HG02885 (cell line): ENCODE measurements around the gene SDK2.

ENCODE experiments used
- ATAC-seq: cut with Tn5 transposase; IDR thresholded peaks from one replicate; pipeline ENCODE4 v1.9.1; 2021; ENCODE audit warnings: mild to moderate bottlenecking; ENCODE audit not compliant: unreplicated experiment, poor library complexity

The SDK2 gene

DNA sequence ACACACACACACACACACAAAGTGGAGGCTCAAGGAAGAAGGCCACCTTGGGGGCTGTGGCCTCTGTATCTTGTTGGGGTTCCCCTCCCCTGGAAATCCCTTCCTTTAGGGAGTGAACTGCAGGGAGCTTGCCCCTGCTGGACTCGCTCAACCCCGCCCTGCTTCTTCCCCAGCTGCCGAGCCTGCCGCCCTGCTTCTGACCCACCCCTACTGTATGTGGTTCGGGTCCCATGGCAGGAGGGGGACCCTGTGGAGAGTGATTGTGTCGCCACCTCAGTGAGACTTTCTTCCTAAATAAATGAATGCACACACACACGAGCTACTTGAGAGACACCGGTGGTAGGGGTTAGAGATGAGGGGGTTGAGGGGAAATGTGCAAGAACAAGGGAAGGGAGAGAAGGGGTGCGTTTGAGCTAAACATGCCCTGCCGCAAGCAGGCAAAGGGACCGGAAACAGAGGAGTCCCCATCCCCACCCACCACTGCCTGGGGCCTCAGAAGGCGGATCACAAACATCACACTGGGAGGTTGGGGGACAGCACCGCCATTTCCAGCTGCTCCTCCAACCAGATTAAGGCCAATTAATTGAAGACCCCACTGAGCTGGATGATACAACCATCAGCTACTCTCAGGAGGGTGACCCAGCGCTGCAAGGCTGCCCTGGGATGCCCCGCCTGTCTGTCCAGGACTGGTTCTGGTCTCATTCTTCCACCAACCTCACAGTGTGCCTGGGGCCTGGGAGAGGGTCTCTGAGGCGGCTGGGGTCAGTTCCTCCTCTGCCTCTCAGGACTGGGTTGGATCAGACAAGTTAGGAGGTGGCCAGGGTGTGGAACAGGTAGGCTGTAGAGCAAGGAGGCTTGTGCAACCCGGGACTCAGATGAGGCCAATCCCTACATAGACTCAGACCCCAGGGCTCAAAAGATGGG is 98.9 kb downstream of the SDK2 start:
- no peak for ATAC-seq

DNA sequence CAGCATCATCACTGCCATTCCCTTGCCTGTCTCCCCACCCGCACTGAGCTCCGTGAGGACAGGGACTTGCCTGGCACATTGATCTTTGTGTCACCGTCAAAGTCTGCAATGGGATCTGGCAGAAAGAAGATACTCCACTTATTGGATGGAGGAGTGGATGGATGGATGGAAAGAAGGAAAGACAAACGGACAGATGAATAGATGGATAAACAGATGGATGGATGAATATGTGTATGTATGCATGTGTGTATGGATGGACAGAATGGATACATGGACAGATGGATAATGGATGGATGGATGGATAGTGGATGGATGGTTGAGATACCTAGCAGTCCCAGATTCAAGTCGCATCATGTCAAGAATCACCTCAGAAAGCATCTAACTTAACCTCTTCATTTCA is 99.9 kb downstream of the SDK2 start:
- no peak for ATAC-seq

DNA sequence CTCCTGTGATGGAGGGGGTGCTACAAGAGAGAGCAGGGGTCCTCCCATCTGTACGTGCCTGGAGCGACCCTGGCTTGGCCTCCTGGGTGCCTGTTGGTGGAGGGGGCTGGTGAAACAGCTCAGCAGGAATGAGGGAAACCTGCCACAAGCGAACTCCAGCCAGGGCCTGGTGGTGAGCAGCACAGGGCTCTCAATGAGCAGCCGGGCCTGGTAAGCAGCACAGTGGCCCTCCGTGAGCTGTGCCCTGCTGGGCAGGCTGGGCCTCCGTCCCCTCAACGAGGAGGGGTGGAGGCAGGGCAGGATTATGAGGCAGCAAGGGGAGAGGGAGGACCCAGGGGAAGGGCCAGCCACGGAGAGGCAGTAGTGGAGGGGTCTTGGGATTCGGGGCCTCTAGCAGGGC is 101.9 kb downstream of the SDK2 start:
- ATAC-seq, result no peak

DNA sequence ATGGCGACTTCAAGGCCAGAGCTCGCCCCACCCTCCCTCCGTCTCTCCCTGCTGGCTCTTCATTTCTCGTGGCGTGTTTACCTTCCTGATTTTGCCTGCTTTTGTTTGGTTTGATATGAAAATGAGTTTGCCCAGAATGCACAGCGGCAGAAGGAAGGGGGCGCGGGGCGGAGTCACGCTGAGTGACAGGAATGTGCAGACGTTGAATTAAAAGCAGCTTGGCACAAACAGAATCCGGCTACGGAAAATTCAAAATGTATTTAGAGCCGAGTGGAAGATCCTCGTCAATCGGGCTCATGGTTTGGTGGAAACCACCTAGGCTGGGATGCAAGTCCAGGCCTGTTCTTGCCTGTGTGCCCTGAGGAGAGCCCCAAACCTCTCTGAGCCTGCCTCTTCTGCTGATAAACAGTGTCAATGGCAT is 102.7 kb downstream of the SDK2 start:
- no peak for ATAC-seq

DNA sequence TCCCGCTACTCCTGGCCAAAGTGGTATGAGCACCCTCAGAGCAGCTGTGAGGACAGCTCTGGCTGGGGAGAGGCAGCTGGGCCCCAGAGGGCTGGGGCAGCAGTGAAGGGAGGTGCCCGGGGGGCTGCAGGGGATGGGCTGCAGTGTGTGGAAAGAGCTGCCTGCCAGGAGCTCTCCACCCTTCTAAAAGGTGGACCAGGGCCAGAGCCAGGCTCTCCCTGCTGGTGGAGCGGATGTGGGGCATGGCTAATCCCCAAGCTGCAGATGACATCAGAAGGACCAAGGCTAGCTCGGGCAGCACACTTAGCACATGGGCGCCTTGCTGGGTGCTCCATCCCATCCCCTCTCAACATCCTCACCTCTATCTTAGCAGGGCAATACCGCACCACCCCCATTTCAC is 103.1 kb downstream of the SDK2 start:
- no peak for ATAC-seq

DNA sequence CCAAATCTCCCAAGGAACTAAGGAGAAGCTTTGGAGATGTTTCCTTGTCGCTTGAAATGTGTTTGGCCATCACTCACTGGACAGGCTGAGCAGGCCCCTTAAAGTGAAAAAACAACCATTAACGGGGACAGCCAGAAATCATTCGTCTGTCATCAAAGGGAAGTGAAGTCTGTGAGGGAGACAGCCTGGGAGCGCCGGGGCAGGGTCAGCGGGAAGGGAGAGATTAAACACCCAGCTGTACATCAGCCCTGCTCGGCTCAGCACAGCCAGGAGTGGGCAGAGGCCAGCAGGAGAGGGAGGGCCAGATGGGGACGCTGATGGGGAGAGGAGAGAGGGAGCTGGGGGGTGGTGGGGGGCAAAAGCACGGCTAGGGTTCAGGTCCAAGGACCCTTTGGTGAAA is 105.1 kb downstream of the SDK2 start:
- ATAC-seq, result no peak

DNA sequence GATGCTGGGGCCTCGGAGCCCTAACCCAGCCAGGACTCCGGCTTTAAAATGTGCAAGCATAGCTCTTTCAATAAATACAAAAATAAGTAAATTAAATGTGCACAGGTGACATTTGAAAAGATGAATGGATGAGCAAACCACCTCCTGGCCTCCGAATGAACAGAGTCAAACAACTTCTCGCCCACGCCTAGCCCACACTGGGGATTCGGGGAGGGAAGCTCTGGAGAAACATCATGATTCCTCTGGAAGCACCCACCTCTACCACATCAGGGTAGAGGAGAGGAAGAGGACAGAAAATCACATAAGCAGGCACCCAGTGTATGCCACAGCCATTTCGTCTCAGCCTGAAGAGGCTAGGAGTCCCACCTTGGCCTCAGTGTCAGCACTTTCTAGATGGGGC is 105.8 kb downstream of the SDK2 start:
- no peak for ATAC-seq

DNA sequence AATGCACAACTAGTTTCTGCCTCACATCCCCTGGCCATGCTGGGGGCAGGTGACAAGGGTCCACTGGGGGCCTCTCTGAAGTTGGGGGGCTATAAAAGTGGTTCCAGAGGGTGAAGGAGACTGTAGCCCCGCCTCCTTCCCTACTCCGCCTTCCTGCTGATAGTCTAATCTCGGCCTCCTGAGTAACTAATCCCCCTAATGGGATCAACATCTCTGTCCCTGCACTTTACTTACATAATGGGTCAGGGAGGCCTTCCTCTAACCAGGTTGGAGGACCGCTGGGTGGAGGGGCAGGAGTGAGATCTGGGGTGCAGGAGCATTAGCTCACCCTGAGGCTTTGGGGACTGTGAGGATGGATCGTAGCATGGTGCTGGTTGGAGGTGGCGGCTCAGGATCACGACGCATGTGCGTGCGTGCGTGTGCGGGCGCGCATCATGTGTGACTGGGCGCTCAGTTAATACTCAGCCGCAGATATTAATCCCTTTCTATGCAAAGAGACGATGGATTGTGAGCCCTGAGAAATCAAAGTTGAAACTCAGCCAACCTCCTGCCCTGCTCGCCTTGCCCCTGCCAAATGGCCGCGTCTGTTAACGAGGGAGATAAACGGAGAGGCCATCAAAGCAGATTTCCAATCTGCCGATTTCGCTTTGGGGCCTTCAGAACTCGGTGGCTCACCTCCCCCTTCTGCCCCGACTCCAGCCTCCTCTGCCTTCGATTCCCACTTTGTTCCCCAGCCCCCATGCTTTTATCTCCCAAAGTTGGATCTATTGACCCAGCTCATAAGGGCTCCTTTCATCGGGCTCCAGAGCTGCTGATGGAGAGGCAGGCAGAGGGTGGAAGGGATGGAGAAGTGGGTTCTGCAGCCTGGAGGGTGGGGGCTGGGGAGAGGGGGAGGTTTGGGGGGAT is 107.3 kb downstream of the SDK2 start:
- ATAC-seq, result no peak

DNA sequence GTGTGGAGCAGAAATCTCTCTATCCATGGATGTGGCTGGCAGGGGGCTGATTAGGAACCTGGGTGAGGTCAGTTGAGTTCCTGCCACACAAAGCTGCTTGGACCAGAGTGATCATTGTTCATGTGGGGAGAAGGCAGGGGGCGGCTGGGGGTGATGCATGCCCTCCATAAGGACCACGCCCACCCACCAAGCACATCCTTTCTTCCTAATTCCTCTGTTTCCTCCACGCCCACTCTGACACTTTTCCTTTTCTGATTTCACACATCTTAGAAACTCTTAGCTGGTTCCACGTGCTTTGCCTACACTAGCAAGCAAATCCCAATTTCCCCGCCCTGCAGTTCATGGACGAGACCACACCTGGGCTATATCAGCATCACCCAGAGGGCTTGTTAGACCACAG is 108.5 kb downstream of the SDK2 start:
- no peak for ATAC-seq

DNA sequence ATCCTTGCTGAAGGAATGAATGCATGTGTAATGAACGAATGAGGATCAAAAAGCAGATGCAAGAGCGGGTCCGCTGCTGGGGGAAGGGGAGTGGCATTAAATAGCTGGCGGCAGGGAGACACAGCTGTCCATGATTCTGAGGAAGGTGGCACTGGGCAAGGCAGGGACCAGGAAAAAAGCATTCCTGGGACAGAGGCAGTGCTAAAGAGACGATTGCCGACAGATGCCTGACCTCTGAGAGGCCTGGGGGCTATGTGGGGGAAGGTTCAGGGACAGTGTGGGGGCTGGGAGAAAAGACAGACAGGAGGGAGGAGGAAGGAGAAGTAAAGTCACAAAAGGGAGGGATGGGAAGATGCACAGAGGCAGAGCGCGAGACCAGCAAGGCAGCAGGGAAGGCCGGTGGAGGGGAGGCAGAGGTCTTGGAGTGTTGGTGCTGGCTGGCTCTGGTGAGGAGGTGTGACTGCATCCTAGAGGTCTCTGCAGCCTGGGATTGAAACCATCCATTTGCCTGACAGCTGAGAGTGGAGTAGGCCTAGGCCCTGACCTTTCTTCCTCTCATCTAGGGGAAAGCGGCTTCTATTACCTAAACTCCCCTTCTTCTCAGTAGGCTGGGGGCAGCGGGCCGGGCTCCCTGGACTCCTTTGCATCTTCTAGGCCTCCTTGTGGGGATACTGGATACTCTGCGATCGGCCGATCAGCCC is 109.9 kb downstream of the SDK2 start:
- no peak for ATAC-seq

DNA sequence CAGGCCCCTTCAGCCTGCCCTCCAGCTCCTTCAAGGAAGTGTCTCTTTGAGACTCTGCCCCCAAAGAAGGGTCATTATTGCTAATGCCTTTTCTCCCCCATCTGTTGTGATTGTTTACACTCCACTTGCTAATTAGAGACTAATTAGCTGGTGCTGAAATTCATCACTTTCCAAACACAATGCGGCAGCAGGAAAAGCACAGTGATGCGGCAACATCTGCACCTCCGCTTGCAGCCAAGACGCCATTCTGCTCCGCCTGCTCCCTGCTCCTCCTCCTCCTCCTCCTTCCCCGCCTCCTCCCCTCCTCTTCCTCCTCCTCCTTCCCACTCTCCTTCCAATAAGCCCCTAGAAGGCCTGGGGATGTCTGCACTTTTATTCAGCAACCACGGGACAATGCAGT is 110.5 kb downstream of the SDK2 start:
- ATAC-seq, result no peak

DNA sequence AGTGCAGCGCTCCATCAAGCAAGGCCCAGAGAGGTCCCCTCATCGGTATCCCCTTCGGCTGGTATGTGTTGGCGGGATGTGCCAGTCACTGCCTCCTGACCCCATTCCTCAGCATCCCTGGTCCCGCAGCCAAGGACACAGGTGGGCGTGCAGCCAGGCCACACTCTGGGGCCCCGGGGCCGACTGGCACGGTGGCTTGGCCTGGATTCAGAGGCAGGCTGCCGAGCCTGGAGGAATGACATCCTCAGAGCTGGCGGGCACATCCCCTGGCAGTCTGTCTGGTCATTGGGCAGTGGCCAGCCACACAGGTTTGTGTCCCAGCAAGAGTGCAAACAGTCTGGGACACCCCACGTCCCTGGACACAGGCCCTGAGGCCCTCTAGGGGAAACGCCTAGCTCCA is 111.1 kb downstream of the SDK2 start:
- no peak for ATAC-seq

DNA sequence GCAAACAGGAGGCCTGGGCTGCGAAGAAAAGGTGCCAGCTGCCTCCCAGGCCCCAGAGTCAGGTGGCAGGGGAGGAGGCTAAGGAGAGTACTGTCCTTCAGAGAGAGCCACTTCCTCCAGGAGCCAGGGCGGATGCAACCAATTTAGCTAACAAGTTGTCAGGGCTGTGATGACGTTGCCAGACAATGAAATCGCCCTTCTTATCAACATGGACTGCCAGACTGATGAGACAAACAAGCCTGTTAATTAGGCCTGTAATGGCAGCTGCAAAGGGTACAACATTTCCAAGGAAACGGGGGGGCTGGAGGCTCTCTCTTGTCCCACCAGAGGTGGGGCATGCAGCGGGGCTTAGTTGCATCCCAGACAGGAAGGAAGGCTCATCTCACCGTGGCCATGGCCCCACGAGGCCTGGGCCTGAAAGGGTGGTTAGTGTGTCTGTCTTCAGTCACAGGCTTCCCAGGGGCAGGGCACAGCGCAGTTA is 111.8 kb downstream of the SDK2 start:
- no peak for ATAC-seq

DNA sequence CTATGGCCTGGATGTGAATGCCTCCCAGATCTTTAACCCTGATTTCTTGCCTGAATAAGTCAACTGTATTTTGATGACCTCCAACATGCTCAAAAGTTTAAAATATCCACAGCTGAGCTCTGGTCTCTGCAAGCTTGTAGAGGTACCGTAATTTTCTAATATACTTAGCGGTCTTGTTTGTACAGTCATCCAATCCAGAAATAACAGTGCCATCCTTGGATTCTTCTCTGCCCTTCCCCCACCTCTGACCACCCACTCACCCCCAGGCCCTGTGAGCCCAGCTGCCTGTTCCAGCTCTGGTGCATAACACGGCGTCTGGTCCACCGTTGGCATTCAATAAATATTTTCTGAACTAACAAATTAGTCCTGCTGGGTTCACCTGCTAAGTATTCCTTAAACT is 113.1 kb downstream of the SDK2 start:
- no peak for ATAC-seq

DNA sequence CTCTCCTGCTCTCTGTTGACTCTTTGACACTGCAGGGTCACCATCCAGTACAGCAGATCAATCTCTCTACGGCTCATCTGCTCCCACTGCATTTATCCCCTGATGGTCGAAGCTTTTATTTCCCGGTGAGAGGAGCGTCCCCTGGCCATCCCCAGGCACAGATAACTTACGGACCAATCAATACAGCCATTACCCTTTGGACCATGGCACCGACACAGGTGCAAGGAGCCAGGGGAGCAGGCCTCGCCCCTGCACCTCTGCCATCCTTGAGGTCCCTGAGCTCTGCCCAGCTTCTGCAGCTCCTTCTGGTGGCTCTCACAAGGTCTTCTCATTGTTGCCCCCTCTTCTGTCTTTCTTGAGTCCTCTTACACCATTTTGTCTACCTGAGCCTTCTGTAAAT is 115.6 kb downstream of the SDK2 start:
- no peak for ATAC-seq

DNA sequence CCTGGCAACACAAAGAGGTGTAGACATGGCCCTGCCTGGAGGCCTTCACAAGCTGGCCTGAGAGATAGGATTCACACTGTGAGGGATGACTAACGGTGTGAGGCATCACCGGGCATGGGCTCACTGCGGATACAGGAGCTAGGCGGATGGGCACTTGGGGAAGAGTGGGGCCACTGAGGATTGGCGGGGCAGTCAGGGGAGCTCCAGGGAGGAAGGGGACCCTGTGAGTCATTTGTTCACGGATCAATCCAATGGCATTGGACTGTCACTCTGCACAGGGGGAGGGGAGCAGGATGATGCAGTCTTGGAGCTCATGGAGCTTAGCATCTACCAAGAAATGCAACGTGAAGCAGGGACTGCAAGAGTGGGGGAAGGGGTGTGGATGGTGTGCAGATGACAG is 117.3 kb downstream of the SDK2 start:
- ATAC-seq, result no peak

DNA sequence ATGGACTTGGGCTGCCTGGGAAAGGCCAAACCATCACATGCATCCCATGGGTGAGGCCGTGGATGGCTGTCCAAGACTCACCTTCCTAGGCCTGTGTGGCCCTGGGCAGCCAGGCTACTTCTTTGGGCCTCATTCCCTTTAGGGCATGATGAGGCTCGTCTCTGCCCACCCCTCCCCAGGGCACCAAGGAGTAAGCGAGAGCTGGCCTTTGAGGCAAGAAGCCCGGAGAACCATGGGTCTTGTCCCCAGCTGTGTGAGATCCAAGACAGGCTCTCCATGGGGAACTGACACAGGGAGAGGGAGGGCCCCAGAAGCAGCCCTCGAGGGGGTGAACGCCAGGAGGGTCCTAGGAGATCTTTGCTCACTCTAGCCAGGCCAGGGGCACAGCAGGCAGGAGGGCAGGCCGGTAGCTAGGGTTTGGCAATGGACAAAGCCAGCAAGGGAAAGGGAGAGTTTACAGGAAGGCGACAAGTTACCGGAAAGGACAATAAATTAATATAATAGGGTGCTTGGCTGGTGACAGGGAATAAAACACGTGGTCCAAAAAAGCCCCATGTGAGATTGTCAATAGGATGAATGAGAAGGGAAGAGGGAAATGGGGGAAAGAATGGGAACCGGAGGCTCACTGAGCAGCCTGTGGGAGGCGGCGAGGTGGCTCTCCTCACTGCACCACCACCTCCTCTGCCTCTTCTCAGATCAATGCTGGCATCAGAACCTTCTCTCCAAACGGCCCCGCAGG is 119.1 kb downstream of the SDK2 start:
- no peak for ATAC-seq

DNA sequence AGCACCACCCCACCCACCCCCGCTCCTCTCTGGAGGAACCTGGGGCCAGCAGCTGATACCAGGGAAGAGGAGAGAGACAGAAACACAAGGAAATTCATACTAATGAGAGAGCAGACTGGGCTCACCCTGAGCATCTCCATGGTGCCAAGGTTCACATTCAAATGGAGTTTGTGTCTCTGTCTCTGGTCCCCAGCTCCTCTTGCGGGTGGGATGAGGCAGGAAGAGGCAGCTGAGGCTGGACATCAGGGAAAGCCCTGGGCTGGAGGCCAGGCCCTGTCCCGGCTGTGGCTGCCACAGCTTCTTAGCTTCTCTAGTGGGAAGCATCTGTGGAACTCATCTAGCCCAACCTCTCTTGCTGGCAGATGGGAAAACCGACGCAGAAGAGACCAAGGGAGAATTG is 121.5 kb downstream of the SDK2 start:
- ATAC-seq, result no peak

DNA sequence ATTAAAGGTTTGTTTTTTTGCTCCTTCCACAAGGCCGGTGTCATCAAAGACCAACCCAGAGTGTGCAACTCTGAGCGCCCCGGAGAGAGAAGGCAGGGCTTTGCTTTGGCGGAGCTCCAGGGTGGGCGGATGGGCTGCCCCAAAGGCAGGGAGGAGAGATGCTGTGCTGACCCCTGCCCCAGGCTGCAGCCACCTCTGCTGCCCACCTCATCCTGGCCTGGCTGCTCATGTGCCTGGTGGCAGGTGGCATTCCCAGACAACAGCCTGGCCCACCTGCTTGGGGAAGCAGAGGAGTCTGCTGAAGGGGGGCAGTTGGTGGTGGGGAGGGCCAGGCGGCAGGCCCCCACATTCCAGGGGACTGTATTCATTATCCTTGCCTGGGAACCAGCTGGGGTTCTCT is 122.1 kb downstream of the SDK2 start:
- no peak for ATAC-seq

DNA sequence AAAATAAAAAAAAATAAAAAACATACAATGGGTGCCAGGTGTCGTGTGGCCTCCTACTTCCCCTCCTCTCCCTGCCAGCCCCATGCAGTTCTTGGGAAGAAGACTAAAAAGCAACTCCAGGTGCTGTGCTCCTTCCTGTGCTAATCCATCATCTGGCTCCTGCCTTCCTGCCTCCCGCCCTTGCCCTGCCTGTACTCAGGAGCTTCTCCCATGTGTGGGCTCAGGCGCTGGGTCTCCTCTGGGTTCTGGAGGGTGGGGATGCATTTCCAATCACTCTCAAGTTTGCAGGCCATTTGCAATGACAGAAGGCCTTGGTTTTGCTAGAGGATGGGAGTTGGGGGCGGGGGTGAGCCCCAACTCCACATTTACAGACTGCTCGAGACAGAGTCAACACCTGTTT is 122.9 kb downstream of the SDK2 start:
- ATAC-seq, result no peak
